Spleen (tissue), 13 donors: ENCODE results near the gene BARHL1. TPM values are rescaled to one million over a fixed set of nuclear protein-coding genes. Genes with fewer than 3 reads are reported as not detected.

ENCODE experiments used
- DNase-seq: peaks from one replicate; pipeline ENCODE4 v3.0.0-alpha.2; 2020
- H3K27ac ChIP-seq, 8 donors: fragments of 200-600 bp; sonication (generic) in 7 of 8; 1 replicate in 4 of 8; 2 replicates in 4 of 8; pipeline versions ENCODE4 v1.5.0 to v1.8.0; 2016 to 2021; ENCODE audit warnings: inconsistent platforms in 4 of 8, mild to moderate bottlenecking in 4 of 8, moderate library complexity in 1 of 8
- H3K27me3 ChIP-seq, 7 donors: fragments of 200-600 bp; sonication (generic) in 6 of 7; replicated peaks in 1 of 7; 1 replicate in 4 of 7; 2 replicates in 3 of 7; pipeline versions ENCODE4 v1.5.0 to v1.8.0; 2016 to 2021; ENCODE audit warnings: inconsistent platforms in 3 of 7, mild to moderate bottlenecking in 1 of 7
- H3K36me3 ChIP-seq, 6 donors: fragments of 200-600 bp; sonication (generic) in 5 of 6; 1 replicate in 4 of 6; 2 replicates in 2 of 6; pipeline versions ENCODE4 v1.5.0 to v1.8.0; 2016 to 2021; ENCODE audit warnings: inconsistent platforms in 2 of 6
- H3K4me1 ChIP-seq, 6 donors: fragments of 200-600 bp; sonication (generic) in 5 of 6; 1 replicate in 3 of 6; 2 replicates in 3 of 6; pipeline versions ENCODE4 v1.5.0 to v1.8.0; 2016 to 2021; ENCODE audit warnings: inconsistent platforms in 3 of 6
- H3K4me3 ChIP-seq, 8 donors: fragments of 200-600 bp; sonication (generic) in 7 of 8; 1 replicate in 4 of 8; 2 replicates in 4 of 8; pipeline versions ENCODE4 v1.5.0 to v1.8.0; 2016 to 2021; ENCODE audit warnings: inconsistent platforms in 4 of 8, mild to moderate bottlenecking in 4 of 8, moderate library complexity in 2 of 8
- H3K9me3 ChIP-seq, 8 donors: fragments of 200-600 bp; sonication (generic) in 7 of 8; 1 replicate in 4 of 8; 2 replicates in 4 of 8; pipeline versions ENCODE4 v1.5.0 to v1.8.0; 2016 to 2021; ENCODE audit warnings: inconsistent platforms in 4 of 8
- POLR2A ChIP-seq, 3 donors: fragments of 450-650 bp; IDR thresholded peaks; one replicate each; pipeline ENCODE4 v1.5.1; 2017; ENCODE audit warnings: antibody characterized with exemption in 3 of 3, mild to moderate bottlenecking in 1 of 3
- POLR2AphosphoS5 ChIP-seq, 3 donors: sonication (generic); formaldehyde crosslinking; IDR thresholded peaks; one replicate each; pipeline ENCODE4 v1.5.1; 2017; ENCODE audit warnings: antibody characterized with exemption in 3 of 3
- WGBS, 5 donors: extraction: QIAGEN DNeasy Blood & Tissue Kit in 3 of 5; methylation state at CpG; one replicate each; pipeline versions ENCODE4 v1.1.5 to v1.1.7; 2013 to 2018; 5-methylcytosine and 5-hydroxymethylcytosine counted together
- intact Hi-C: fragments of 100-400 bp; cut with DNase I; formaldehyde crosslinking; loops from one replicate; pipeline ENCODE4 v1.15.0; 2023; ENCODE audit warnings: low total_unique reads
- long read RNA-seq, 2 donors: transcript quantifications; one replicate each; lab custom pipeline, GENCODE V29; 2026
- polyA plus RNA-seq, 3 donors: library from polyadenylated mRNA; stranded (reverse); fragments of 200-250 nt; gene quantifications; one replicate each; pipeline ENCODE4 v1.2.1, GENCODE V29; 2013
- total RNA-seq, 7 donors: library from RNA; depleted of rRNA in 3 of 7; stranded (reverse); fragments of >200 nt in 3 of 7; fragmentation: NEBNext Ultra II Directional in 4 of 7; extraction: Animal tissue kit (Norgen Biotek cat#: 25700) in 4 of 7; gene quantifications; one replicate each; pipeline versions ENCODE4 v1.1.0 to v1.2.1, GENCODE V29; 2016 to 2021
- TF ChIP-seq, protein P1 (sequence below), 11 experiments: fragments of 200-600 bp in 7 of 11; fragments of 450-650 bp in 4 of 11; sonication (generic) in 4 of 11; IDR thresholded peaks in 8 of 11; conservative IDR thresholded peaks in 3 of 11; 1 replicate in 7 of 11; 2 replicates in 4 of 11; pipeline versions ENCODE4 v1.4.0 to v1.8.0; 2016 to 2021; ENCODE audit warnings: antibody characterized with exemption in 11 of 11, inconsistent platforms in 4 of 11, mild to moderate bottlenecking in 1 of 11
- donor health status: healthy with polysubstance abuse.
- donor health status: DM: no; HTN: no; CAD: no; lungs with moderate emphysema.
- donor health status: DM: no; HTN: no; CAD: no.
- donor health status: Bipolar disorder and iron deficiency.
- donor health status: healthy.
- donor health status: DM: no; HTN: no; CAD: no.
- donor health status: DM: yes; HTN: yes; CAD: no.

The BARHL1 gene
- not detected for total RNA-seq
- not detected for polyA plus RNA-seq
- long read RNA-seq, donor 1: 0 reads
- long read RNA-seq, donor 2: 0 reads

DNA sequence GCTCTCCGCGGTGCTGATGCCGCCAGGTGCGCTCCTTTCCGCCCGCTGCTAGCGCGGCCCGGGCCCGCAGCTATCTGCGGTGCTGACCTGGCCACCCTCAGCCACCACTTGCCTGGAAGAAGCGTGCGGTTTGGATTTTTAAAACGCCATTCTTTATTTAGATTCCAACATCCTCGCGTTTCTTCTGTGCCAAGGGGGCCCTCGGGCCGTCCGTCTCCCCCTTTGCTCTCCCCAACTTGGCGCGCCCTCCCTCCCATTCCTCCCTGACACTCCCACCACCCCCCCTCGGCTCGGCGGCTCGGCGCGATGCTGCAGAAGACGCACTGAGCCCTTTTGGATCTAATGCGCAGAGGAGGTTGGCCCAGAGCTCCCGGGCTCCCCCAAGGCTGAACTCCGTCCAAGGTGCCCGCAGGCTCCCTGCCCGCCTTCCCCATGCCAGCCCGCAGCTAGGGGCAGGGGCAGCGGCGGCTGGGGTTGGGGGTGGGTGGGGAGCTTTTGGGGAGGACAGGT is at the start of gene BARHL1:
BARHL1 (plus strand) TSS at position 331 of the 510 bp plus-strand sequence. CDS start 192 bp downstream, outside the sequence.
- Histone ChIP-seq H3K4me1 (peaks cover 5 to 43% (median 26%) of the 10 kb centered on the region in 6 donors), H3K27ac (no peak within 1 kb of the TSS), H3K9me3 (no peaks in the 10 kb centered on the region), H3K36me3 (no peaks in the 10 kb centered on the region), H3K27me3 (peaks cover 25 to 100% (median 94%) of the 10 kb centered on the region in 7 donors), H3K4me3 (peak within 1 kb of the TSS; percentile 7 to 57 (median 24))
- TF ChIP-seq POLR2AphosphoS5 (IDR thresholded peaks at IDR 0.05) (no peak), POLR2A (IDR thresholded peaks at IDR 0.05) (no peak)
- TF ChIP-seq, protein P1, sequence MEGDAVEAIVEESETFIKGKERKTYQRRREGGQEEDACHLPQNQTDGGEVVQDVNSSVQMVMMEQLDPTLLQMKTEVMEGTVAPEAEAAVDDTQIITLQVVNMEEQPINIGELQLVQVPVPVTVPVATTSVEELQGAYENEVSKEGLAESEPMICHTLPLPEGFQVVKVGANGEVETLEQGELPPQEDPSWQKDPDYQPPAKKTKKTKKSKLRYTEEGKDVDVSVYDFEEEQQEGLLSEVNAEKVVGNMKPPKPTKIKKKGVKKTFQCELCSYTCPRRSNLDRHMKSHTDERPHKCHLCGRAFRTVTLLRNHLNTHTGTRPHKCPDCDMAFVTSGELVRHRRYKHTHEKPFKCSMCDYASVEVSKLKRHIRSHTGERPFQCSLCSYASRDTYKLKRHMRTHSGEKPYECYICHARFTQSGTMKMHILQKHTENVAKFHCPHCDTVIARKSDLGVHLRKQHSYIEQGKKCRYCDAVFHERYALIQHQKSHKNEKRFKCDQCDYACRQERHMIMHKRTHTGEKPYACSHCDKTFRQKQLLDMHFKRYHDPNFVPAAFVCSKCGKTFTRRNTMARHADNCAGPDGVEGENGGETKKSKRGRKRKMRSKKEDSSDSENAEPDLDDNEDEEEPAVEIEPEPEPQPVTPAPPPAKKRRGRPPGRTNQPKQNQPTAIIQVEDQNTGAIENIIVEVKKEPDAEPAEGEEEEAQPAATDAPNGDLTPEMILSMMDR (IDR thresholded peaks at IDR 0.05 in 8 of 11, conservative IDR thresholded peaks at IDR 0.05 in 3 of 11): no peak
- intact Hi-C loops: no loop called here
- 3 to 9% (median 7%) methylated on average over 29 to 36 of the region's 36 CpGs for WGBS, 5 donors
- DNase-seq: no peak

DNA sequence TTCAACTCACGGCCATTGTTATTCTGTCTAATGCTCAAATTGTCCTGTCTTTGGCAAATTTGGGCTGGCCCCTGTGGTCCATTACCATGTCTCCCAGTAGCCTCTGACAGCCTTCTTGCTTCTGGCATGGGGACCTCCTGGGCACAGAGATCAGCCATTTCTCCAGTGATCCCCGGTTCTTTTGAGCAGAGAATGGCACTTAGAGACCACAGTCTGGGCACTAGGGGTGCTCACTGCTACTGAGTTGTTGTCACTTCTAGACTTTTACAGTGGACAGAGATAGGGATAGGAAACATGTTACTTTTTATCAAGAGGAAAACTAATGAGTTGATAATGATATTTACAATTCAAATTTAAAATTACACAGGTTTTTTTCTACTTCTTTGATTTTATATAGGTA is 47.6 kb upstream of the BARHL1 start:
- Histone ChIP-seq H3K27me3 (peaks cover 0 to 34% (median 0%) of the 10 kb centered on the region in 7 donors), H3K27ac (no peak overlapping the region), H3K9me3 (peaks cover 0 to 16% (median 12%) of the 10 kb centered on the region in 8 donors), H3K4me1 (no peaks in the 10 kb centered on the region), H3K36me3 (no peaks in the 10 kb centered on the region), H3K4me3 (no peak overlapping the region)
- TF ChIP-seq, protein P1 (IDR thresholded peaks at IDR 0.05 in 8 of 11, conservative IDR thresholded peaks at IDR 0.05 in 3 of 11): no peak
- TF ChIP-seq POLR2AphosphoS5 (IDR thresholded peaks at IDR 0.05): no peak
- no peak for TF ChIP-seq POLR2A (IDR thresholded peaks at IDR 0.05)
- intact Hi-C loops: no loop called here
- DNase-seq: no peak
- 84 to 96% (median 92%) methylated on average over 2 of the region's 2 CpGs for WGBS, 5 donors

DNA sequence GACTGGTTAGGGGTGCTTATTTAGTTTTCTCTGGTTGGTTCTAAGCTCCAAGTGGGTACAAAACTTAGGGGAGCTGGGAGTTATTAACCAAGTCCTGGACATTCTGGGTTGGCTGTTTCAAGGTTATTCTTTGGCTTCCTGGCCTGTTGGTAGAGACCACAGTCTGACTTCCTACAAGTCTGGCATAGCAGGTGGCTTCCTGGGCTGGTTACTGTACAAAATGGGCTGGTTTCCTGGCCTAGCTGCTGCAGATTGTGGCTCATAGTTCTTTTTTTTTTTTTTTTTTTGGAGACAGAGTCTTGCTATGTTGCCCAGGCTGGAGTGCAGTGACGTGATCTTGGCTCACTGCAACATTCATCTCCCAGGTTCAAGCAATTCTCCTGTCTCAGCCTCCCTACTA is 46.3 kb upstream of the BARHL1 start:
- TF ChIP-seq, protein P1 (IDR thresholded peaks at IDR 0.05 in 8 of 11, conservative IDR thresholded peaks at IDR 0.05 in 3 of 11): no peak
- TF ChIP-seq POLR2AphosphoS5 (IDR thresholded peaks at IDR 0.05) (no peak), POLR2A (IDR thresholded peaks at IDR 0.05) (no peak)
- intact Hi-C loops: no loop called here
- Histone ChIP-seq H3K27ac (no peak overlapping the region), H3K4me1 (no peaks in the 10 kb centered on the region), H3K4me3 (no peak overlapping the region), H3K27me3 (peaks cover 0 to 24% (median 0%) of the 10 kb centered on the region in 7 donors), H3K9me3 (peaks cover 0 to 16% (median 12%) of the 10 kb centered on the region in 8 donors), H3K36me3 (no peaks in the 10 kb centered on the region)
- DNase-seq: no peak
- 58 to 79% (median 74%) methylated on average over 1 of the region's 1 CpG for WGBS, 5 donors

DNA sequence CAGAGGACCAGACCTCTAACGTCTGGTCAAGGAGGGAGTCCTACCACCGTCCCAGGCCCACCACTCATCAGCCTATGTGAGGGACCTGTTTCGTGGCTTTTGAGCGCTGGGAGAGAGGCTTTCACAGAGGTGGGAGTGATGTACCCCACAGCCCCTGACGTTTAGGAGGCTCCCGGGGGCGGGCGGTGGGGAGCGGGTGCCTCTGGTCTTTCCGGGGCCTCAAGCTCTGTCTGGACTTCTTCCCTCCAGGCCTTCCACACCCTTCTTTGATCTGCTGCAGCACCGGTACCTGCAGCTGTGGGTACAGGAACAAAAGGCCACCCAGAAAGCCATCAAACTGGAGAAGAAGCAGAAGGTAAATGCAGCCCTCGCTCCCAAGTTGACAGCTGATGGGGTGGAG is 45.1 kb upstream of the BARHL1 start:
- 83 to 94% (median 91%) methylated on average over 12 of the region's 12 CpGs for WGBS, 5 donors
- H3K36me3 ChIP-seq: no peaks in the 10 kb centered on the region
- H3K27me3 ChIP-seq: peaks cover 0 to 12% (median 0%) of the 10 kb centered on the region in 7 donors
- TF ChIP-seq, protein P1 (IDR thresholded peaks at IDR 0.05 in 8 of 11, conservative IDR thresholded peaks at IDR 0.05 in 3 of 11): no peak
- TF ChIP-seq POLR2AphosphoS5 (IDR thresholded peaks at IDR 0.05) (no peak), POLR2A (IDR thresholded peaks at IDR 0.05) (no peak)
- no peak overlapping the region for H3K27ac ChIP-seq
- no peaks in the 10 kb centered on the region for H3K4me1 ChIP-seq
- intact Hi-C loops: no loop called here
- H3K4me3 ChIP-seq: no peak overlapping the region
- DNase-seq: no peak
- peaks cover 0 to 16% (median 12%) of the 10 kb centered on the region in 8 donors for H3K9me3 ChIP-seq
